RPMI7951 (cell line): Measurements from ENCODE around the gene GPRIN2. TPM values are rescaled to one million over a fixed set of nuclear protein-coding genes. Genes with fewer than 3 reads are reported as not detected.
"Not testable (repeated sequence)": the region's sequence is repeated elsewhere in the genome, so short reads cannot be mapped to it uniquely, and the experiment has no call there.

ENCODE experiments used
- DNase-seq: peaks from one replicate; pipeline ENCODE4 v3.0.0-alpha.2; 2012; ENCODE audit warnings: low read depth
- total RNA-seq: library from RNA; depleted of rRNA; stranded (reverse); fragments of >200 nt; shearing (Covaris generic); gene quantifications from 2 replicates; pipeline ENCODE4 v1.2.3, GENCODE V29; 2014; rRNA removed

The GPRIN2 gene
- total RNA-seq, 1 experiment from 2014 or later, result not detected

GRCh38 chr10:46520941-46521340 is 35.5 kb downstream of the GPRIN2 start:
- DNase-seq, result peak; percentile 94

DNA sequence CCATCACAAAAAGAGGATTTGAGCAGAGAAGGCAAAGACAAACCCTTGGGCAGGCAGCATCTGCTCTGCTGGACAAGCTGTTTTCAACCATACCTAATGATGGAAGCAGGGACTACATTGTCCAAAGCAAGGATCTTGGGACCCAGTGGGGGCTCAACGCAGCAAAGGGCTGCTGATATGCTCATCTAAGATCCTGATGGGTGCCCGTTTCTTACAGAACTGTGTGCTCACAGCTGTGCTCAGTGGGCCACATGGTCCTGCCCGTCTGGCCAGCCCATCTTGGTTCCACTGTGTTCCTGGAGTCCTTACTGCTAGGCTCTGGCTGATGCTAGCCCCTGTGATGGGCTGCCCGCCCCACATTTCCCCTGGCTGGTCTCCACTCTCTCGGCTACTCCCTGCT is 36.1 kb downstream of the GPRIN2 start:
- DNase-seq, result no peak

- DNase-seq, result no peak
These were observed 38.3 kb downstream of the GPRIN2 start for GRCh38 chr10:46518028-46518725.

DNA sequence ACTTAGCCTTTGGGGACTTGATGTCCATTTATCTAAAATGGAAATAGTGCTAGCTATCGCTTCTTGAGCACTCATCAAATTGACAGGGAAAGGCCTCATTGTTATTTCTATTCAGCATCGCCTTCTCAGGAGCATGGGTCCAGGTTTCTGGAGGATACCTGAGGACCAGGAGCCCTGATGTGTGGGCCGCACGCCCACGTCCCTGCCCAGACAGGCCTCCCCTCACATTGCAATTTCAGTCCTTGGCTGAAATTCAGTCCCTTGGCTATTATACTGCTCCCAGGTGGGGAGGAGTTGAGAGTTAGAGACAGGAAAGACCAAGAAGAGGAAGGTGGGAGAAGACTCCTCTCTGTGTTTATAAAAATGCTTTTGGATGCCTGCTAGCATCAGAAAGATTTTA is 38.9 kb downstream of the GPRIN2 start:
- no peak for DNase-seq

DNA sequence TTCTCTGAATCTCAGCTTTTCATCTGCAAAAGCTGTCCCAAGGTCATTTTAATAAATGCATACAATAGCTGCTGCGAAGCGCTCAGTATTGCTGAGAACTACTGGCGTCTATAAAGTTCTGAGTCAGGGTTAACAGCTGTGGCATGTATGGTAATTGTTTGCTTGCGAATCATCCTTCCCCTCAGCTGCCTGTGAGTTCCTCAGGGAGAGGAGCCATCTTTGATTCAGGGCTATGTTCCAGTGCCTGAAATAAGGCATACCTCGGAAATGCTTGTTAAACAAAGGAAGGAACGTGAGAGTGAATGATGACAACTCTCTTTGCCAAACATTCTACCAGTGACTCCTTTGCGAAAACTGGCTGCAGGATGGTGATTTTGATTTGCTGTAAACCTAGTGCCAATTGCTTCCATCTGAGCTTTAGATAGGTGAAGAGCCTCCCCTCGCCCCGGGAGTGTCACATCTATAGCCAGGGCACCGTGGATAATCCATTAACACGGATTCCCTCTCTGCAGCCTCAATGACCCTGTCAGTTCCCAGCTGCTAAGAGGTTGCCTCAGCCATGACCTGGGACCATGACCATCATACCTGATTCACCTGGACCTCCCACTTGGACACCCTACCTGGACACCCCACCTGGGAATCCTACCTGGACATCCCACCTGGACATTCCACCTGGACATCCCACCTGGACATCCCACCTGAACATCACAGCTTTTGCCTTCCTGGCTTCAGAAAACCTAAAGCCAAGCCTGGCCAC is 39.6 kb downstream of the GPRIN2 start:
- DNase-seq, result peak; percentile 77

GRCh38 chr10:46515793-46516192 is 40.7 kb downstream of the GPRIN2 start:
- no peak for DNase-seq

GRCh38 chr10:46515366-46515765 is 41.1 kb downstream of the GPRIN2 start:
- DNase-seq, result no peak

GRCh38 chr10:46514899-46515298 is 41.6 kb downstream of the GPRIN2 start:
- no peak for DNase-seq

DNA sequence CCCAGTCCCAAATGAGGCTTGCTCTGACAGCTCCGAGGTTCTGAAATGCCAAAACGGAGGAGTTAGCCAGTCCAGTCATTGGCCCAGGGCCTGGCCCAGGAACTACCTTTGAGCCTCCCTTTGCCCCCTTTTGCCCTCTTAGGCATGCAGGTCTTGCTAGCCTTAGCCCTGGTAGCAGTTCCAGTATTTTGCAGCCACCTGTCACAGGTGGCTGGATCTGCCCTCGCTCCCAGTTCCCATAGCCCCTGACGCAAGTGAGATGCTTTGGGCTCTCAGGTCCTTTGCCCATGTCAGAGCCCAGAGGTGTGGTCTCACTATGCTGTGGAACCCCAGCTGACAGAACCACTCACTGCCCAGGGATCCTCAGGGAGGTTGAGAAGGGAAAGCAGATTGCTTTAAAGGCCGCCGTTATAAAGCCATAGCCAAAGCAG is 42.0 kb downstream of the GPRIN2 start:
- no peak for DNase-seq

GRCh38 chr10:46513333-46513732 is 43.1 kb downstream of the GPRIN2 start:
- not testable (repeated sequence) for DNase-seq

GRCh38 chr10:46512725-46513124 is 43.7 kb downstream of the GPRIN2 start:
- DNase-seq, result not testable (repeated sequence)

DNA sequence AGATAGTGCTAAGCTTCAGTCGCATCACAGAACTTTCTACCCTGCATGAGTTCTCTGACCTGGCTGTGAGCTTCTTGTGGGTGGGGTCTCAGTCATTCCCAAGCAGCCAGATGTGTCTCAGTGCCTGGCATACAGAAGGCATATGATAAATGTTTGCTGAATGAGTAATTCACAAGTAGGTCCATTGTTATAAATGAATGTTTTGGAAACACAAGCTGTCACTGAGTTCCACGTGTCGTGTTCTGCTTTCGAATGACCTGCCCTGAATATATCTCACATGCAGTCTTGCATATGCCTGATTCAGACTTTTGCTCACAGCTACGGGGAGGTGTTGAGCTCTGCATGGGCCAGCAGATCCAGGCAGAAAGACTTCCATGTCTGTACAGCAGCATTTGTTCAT is 44.5 kb downstream of the GPRIN2 start:
- not testable (repeated sequence) for DNase-seq

Other genes with a start within 250 kb of the GPRIN2 start
- gene ANXA8L1, start 180.9 kb downstream of the GPRIN2 start, total RNA-seq, result 0.48 TPM in 1 of 2 replicates, not detected in the other
- 0.10 TPM in 1 of 2 replicates, not detected in the other for gene NPY4R, start 90.7 kb downstream of the GPRIN2 start, total RNA-seq
- under 0.01 TPM in 1 of 2 replicates, not detected in the other for gene SYT15, start 22.5 kb upstream of the GPRIN2 start, total RNA-seq